ENCODE results near the gene ELMOD3.

The ELMOD3 gene

DNA sequence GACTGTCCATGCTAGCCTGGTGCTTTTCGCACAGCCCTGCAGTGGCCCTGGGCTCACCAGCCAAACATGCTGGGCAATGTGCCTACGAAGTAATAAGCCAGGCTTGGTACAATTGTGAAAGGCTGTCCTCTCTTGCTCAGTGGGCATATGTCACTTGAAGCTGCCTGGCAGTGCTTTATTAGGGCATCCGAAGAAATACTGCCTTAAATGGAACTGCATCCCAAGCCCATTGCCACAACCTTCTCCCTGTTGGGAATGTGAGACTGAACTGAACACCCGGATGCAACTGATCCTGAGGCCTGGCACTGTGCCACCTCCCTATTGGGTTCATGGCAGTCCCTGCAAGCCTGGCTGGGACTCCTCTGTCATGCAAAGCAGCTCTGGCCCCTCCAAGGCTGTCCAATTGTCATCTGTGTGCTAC, 39.7 kb downstream of the ELMOD3 start:
- Histone ChIP-seq H3K4me3 (replicated peaks; ENCODE audit: low read depth, low read length) (no peak overlapping the region), H3K36me3 (ENCODE audit: control insufficient read depth, insufficient read depth, low read length) (peaks cover 20% of the 10 kb centered on the region), H3K27me3 (replicated peaks; ENCODE audit: control insufficient read depth, insufficient read depth, low read length) (no peaks in the 10 kb centered on the region)
- TF ChIP-seq, protein P1, sequence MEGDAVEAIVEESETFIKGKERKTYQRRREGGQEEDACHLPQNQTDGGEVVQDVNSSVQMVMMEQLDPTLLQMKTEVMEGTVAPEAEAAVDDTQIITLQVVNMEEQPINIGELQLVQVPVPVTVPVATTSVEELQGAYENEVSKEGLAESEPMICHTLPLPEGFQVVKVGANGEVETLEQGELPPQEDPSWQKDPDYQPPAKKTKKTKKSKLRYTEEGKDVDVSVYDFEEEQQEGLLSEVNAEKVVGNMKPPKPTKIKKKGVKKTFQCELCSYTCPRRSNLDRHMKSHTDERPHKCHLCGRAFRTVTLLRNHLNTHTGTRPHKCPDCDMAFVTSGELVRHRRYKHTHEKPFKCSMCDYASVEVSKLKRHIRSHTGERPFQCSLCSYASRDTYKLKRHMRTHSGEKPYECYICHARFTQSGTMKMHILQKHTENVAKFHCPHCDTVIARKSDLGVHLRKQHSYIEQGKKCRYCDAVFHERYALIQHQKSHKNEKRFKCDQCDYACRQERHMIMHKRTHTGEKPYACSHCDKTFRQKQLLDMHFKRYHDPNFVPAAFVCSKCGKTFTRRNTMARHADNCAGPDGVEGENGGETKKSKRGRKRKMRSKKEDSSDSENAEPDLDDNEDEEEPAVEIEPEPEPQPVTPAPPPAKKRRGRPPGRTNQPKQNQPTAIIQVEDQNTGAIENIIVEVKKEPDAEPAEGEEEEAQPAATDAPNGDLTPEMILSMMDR (IDR thresholded peaks at IDR 0.05; ENCODE audit: insufficient read depth, low read length, poor library complexity, severe bottlenecking): no peak
- no peak for DNase-seq (ENCODE audit: extremely low read depth, insufficient read length)

DNA sequence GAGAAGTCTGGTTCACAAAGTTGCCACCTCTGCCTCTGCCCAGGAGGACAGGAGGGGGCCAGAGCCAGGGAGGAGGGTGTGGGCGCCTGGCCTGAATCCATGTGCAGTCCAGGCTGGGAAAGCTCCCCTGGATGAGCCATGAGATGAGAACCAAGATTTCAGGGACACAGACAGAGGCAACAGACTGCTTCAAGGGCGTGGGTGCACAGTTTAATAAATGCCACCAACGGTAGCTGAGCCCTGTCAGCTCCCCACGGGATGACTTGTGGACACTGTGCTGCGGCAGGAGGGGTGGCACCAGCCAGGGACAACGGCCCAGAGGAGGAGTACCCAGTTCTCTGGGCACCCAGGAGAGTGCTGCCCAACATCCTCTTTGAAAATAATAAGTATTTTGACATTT, 40.4 kb downstream of the ELMOD3 start:
- DNase-seq (ENCODE audit: extremely low read depth, insufficient read length): no peak
- Histone ChIP-seq H3K4me3 (replicated peaks; ENCODE audit: low read depth, low read length) (no peak overlapping the region), H3K36me3 (ENCODE audit: control insufficient read depth, insufficient read depth, low read length) (peaks cover 15% of the 10 kb centered on the region), H3K27me3 (replicated peaks; ENCODE audit: control insufficient read depth, insufficient read depth, low read length) (no peaks in the 10 kb centered on the region)
- TF ChIP-seq, protein P1 (IDR thresholded peaks at IDR 0.05; ENCODE audit: insufficient read depth, low read length, poor library complexity, severe bottlenecking): no peak

DNA sequence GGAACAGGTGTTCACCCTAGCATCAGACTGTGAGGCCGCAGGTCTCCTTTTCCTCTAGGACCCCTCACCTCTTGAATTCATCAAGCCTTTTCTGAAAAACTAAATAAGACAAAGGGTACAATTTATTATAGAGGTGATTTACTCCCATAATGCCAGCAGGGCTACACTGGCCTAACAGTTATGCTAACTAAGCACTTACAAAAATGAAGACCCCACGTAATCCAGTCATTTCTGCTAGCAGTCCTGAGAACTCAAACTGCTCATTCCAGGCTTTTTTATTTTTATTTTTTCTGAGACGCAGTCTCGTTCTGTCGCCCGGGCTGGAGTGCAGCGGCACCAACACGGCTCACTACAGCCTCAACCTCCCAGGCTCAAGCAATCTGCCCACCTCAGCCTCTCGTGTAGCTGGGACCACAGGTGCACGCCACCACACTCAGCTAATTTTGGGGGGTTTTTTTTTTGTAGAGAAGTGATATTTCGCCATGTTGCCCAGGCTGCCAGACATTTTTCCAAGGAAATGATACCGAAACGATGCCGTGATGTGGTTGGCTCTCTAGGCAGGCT, 41.4 kb downstream of the ELMOD3 start:
- no peak for DNase-seq (ENCODE audit: extremely low read depth, insufficient read length)
- H3K36me3 ChIP-seq (ENCODE audit: control insufficient read depth, insufficient read depth, low read length): peaks cover 15% of the 10 kb centered on the region
- TF ChIP-seq, protein P1 (IDR thresholded peaks at IDR 0.05; ENCODE audit: insufficient read depth, low read length, poor library complexity, severe bottlenecking): no peak

DNA sequence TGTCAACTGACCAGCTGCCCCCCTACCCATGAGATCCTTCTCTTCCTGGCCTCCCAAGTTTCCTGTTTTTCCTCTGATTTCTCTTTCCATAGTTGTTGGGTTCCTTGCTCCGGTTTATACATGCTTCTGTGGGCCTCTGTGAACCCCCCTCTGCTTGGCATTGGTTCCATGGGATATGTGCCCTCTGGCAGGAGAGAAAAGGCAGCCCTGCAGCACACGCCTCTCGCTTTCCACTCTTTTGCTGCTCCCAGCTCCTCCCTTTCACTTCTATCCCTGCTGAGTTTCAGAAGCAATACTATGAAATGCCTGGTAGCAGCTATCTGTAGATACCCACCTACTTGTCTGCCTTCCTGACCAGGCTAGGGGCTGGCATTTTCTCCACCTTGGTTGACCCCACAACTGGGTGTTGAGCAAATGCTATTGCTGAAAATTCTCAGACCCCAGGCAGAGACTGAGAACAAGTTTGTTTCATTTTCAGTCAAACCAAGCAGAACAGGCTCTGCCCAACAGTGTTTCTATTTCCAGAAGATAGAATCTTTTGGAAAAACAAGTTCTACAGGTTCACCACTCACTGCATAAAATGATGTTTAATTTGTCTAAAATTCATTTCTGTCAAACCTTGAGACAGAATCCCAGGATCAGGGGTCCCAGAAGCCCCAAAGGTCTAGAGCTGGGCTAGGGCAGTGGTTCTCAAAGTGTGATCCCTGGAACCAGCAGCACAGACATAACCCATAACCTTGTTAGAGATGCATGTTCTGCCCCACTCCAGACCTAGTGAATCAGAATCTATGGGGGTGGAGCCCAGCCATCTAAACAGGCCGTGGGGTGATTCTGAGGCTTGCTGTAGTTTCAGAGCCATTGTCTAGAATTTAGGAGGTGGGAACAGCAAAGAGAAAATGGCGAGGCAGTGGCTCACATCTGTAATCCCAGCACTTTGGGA, 42.2 kb downstream of the ELMOD3 start:
- Histone ChIP-seq H3K36me3 (ENCODE audit: control insufficient read depth, insufficient read depth, low read length) (peaks cover 15% of the 10 kb centered on the region), H3K4me3 (replicated peaks; ENCODE audit: low read depth, low read length) (no peak overlapping the region), H3K27me3 (replicated peaks; ENCODE audit: control insufficient read depth, insufficient read depth, low read length) (no peaks in the 10 kb centered on the region)
- no peak for DNase-seq (ENCODE audit: extremely low read depth, insufficient read length)
- TF ChIP-seq, protein P1 (IDR thresholded peaks at IDR 0.05; ENCODE audit: insufficient read depth, low read length, poor library complexity, severe bottlenecking): no peak

More for the DNA sequence above, 41.4 kb downstream of the ELMOD3 start:
- Histone ChIP-seq H3K27me3 (replicated peaks; ENCODE audit: control insufficient read depth, insufficient read depth, low read length) (no peaks in the 10 kb centered on the region), H3K4me3 (replicated peaks; ENCODE audit: low read depth, low read length) (no peak overlapping the region)

DNA sequence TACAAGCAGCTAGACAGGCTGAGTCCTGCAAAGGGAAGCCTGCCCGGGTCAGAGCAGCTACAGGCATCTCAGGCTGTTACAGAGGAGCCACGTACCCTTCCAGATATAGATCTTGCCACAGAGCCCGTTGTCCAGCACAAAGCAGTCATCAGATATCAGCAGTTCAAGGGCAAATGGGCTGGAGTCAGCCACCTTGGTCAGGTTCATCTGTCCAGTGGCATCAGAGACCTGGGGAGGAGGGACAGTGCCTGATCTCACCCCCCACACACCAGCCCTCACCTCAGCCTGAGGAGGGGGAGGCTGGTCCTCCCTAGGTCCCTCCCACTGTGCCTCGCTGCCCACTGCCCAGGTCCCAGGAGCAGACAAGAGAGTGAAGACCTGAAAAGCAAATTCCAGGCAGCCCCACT, 43.4 kb downstream of the ELMOD3 start:
- no peak overlapping the region for H3K4me3 ChIP-seq (replicated peaks; ENCODE audit: low read depth, low read length)
- H3K27me3 ChIP-seq (replicated peaks; ENCODE audit: control insufficient read depth, insufficient read depth, low read length): no peaks in the 10 kb centered on the region
- TF ChIP-seq, protein P1 (IDR thresholded peaks at IDR 0.05; ENCODE audit: insufficient read depth, low read length, poor library complexity, severe bottlenecking): no peak
- H3K36me3 ChIP-seq (ENCODE audit: control insufficient read depth, insufficient read depth, low read length): peaks cover 15% of the 10 kb centered on the region
- DNase-seq (ENCODE audit: extremely low read depth, insufficient read length): no peak

Measured in GM06990 (cell line).